NCI-H2107 treated with DMSO at 0.1 percent for 48 hours (cell line): ENCODE data around the gene CSTB.

ENCODE experiments used
- DNase-seq: peaks from one replicate; lab custom pipeline; 2025; ENCODE audit not compliant: unreplicated experiment; lab: John Stamatoyannopoulos, UW

CSTB gene

DNA sequence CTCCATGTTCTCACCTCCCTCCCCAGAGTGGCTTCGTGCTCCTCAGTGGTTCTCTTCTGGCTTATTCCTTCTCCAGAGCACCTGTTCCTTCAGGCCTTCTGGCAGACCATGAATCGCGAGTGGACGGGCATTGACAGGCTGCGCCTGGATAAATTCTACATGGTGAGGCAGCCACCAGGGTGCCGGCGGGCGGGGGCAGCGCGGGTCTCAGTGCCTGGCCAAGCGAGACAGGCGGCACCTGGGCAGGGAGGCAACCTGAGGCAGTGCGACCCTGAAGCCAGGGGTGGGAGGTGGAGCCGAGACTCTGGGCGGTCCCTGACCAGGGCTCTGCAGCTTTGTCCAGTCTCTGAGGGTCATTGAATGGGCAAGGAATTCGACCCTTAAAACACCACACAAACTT is 17.1 kb upstream of the CSTB start:
- no peak for DNase-seq

DNA sequence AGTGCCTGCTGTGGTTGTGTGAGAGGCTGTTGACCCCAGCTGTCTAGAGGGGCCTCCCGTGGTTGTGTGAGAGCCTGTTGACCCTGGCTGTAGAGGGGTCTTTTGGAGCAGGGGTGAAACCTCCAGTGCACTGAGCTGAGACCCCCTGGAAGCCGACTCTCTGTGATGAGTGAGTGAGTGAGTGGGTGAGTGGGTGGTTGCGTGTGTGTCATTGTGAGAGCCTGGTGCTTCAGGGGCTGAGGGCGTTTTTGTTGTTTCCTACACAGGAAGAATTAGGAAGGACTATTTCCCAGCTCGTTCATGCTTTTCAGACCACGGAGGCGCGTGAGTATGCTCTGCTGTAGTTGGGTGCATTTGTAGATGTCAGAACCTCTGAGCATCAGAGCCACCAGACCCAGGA is 16.3 kb upstream of the CSTB start:
- DNase-seq, result no peak

DNA sequence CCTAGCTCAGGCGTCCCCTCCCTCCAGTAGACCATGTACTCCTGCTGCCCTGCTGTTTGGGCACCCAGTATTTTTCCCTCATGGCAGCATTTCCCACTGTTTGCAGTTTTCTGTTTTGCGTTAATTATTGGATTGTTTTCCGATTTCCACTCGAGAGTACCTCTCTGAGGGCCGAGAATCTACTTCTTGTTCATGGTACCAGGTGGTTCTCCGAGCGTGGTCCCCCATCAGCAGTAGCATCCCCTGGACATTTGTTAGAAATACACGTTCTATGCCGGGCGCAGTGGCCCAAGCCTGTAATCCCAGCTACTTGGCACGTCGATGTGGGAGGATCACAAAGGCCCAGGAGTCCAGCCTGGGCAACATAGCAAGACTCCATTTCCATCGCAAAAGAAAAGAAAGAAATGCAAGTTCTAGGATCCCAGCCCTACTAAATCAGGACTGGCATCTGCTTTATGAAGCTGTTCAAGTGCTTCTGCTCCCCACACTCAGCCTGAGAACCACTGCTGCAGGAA is 14.0 kb upstream of the CSTB start:
- DNase-seq, result no peak

DNA sequence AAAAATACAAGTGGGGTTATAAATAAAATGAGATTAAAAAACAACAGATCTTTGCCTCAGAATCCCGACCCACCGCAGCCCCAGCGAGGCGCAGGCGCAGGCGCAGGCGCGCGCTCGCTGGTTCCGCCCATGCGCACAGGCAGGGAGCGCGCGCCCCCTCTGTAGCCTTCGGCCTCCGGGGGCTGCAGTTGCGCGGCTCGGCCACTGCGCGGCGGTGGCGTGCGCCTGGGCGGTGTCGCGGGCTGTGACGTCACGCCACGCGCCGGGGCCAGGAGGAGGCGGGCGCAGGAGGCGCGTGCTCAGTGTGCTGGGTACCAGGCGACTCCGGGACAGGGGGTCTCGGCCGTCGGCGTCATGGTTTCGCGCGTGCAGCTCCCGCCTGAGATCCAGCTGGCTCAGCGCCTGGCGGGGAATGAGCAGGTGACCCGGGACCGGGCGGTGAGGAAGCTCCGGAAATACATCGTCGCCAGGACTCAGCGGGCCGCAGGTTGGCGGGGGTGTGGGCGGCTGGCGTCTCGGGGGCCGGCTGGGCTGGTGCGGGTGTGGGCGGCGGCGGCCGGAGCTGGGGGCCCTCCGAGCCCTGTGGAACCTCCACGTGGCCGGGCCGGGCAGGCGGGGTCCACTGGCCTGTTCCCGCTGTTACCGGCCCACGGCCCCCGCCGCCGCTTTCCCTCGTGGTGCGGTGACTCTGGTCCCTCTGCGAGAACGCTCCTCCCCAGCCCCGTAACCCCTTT is 13.3 kb upstream of the CSTB start, which contains the start of gene RRP1:
TSS of gene RRP1 (plus strand) at position 302 of the 734 bp plus-strand sequence. CDS start at position 355, 53 bp downstream.
- peak; percentile 82 for DNase-seq

DNA sequence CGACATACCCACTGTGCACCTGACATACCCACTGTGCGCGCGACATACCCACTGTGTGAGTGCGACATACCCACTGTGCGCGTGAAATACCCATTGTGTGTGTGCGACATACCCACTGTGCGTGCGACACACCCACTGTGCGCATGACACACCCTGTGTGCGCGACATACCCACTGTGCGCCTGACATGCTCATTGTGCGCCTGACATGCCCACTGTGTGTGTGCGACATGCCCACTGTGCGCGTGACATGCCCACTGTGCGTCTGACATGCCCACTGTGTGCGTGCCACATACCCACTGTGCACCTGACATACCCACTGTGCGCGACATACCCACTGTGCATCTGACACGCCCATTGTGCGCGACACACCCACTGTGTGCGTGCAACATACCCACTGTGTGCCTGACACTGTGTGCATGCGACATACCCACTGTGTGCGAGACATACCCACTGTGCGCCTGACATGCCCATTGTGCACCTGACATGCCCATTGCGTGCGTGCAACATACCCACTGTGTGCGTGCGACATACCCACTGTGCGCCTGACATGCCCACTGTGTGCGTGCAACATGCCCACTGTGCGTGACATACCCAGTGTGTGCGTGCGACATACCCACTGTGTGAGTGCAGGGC is 10.8 kb upstream of the CSTB start:
- DNase-seq, result no peak

DNA sequence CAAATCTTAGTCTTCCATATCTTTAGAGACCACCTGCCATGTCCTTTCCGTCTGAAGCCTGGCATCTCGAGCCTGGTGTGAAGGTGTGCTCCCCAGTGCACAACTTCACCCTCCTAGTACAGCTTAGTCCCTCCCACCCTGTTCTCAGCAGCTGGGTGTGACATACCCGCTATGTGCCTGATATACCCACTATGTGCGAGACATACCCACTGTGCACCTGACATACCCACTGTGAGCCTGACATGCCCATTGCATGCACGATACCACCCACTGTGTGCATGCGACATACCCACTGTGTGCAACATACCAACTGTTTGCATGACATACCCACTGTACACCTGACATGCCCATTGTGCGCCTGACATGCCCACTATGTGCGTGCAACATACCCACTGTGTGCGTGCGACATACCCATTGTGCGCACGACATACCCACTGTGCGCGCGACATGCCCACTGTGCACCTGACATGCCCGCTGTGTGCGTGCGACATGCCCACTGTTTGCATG is 10.2 kb upstream of the CSTB start:
- no peak for DNase-seq

DNA sequence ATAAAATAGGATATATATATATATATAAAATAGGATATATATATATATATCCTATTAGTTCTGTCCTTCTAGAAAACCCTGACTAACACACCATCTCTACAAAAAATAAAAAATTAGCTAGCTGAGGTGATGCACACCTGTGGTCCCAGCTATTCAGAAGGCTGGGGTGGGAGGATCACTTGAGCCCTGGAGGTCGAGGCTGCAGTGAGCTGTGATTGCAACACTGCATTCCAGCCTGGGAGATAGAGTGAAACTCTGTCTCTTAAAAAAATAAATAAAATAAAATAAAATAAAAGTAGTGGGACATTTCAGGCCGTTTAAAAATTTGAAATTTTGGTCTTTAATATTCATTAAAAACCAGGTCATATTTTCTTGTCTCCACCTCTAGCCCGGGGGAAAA is 9.0 kb upstream of the CSTB start:
- no peak for DNase-seq

DNA sequence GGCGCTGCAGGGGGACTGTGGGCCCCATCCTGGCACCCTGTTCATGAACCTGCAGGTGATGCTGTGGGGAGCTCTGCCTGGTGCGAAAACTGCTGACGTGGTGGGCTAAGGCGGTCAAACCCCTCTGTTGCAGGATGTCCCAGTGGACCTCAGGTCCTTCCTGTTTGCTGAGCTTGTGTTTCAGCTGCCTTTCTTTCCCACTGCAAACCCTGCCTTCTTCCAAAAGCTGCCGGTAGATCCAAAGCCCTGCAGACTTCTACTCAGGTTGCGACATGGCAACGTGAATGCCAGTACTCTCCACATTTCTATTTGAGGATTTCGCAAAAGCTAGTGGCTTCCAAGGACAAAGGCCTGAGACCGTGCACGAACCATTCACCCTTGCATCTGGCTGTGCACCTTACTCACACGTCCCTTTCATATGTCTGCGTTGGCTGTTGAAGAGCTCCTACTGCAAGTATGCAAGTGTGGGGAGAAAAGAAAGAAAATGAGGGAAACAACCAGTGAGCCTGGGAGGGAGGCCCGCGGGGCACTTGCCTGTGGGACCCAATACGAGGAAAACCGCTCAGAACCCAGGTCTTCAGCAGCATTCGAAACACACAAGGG is 7.1 kb upstream of the CSTB start:
- no peak for DNase-seq

DNA sequence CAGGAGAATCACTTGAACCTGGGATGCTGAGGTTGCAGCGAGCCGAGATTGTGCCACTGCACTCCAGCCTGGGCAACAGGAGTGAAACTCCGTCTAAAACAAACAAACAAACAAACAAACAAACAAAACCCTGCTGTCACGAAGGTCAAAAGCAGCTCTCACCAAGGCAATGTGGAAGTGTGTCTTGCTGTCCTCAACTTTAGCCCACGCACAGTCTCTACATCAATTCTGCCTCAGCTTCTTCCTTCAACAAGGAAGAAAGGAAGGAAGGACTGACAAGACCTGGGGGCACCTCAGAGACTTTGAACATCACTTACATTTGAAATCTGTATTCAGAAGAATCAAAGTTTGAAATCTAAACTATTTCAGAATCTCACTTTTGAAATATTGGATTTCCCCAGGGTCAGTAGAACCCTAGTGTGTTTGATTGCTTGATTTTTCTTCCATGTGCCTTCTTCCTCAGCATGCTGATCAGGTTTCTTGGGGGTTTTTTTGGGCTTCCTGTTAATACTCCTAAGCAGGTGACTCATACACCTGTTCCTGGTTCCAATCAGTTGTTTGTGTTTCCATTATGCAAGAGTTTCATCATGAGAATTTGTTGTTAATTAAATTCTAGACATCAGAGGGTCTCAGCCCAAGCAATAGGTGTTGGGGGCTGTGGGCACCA is 6.5 kb upstream of the CSTB start:
- peak; percentile 14 for DNase-seq

DNA sequence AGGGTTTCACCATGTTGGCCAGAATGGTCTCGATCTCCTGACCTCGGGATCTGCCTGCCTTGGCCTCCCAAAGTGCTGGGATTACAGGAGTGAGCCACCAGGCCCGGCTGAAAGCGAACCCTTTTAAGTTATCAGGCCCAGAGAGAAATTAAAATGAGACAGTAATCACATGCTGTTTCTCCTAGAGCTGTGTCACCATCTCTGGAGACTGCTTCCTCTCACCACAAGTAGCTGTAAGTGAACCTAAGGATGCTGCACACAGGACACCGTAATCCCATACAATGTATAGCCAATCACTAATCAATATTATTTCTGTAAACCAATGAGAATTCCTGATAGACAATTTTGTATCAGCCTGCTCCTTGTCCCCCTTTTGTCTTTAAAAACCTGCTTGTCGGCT is 5.7 kb upstream of the CSTB start:
- no peak for DNase-seq

DNA sequence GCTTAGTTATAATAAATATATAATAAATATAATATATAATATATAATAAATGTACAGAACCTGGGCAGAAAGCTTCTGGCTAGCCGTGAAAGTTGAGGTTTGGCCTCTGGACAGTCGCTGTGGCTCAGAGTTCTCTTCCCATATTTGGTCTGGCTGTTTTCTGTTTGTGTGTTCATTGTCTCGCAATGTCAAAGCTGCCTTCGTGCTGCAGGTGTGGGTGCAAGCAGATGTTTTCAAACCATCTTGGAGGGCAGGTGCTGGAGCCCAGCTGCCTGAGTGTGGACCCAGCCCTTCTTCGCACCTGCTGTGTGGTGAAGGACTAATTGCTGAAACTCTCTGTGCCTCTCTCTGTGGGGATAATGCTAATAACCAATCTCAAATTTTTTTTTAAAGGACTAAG is 3.6 kb upstream of the CSTB start:
- DNase-seq, result peak; percentile 38

DNA sequence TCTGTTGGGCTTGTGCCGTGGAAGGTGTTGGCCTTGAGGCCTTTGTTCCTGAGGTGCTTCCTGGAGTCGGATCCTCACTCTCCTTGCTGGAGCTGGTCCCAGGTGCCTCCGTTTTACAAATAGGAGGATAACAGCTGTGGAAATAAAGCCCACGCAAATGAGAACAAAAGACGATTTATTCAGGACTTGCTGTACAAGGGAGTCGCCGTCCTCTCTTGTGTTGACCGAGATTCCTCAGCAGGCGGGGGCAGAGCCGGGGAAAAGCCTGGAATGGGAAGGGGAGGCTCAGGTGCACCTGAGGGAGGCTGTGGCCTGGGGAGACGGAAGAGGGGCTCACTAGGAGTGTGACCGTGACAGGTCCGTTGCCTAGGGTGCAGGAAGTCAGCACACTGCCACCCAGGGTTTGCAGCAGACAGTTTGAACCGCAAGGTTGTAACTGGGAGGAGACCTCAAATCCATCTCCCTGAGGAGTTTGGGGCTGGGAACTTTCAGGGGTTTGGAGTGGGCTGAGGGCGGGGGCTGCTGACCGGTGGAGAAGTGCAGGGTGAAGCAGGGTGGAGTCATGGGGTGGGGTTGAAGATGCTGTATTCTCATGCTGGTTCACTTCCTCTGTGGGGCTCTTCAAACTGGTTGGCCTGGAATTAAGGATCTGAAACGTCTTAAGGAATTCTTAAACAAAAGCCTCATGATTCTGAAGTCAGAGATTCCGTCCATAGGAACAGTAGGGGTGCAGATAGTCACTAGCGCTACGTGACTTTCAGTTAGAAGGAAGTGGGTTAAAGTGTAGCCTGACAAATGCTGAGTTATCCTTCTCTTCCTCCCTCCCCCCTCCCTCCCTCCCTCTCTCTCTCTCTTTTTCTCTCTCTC is 2.6 kb upstream of the CSTB start:
- DNase-seq, result no peak

DNA sequence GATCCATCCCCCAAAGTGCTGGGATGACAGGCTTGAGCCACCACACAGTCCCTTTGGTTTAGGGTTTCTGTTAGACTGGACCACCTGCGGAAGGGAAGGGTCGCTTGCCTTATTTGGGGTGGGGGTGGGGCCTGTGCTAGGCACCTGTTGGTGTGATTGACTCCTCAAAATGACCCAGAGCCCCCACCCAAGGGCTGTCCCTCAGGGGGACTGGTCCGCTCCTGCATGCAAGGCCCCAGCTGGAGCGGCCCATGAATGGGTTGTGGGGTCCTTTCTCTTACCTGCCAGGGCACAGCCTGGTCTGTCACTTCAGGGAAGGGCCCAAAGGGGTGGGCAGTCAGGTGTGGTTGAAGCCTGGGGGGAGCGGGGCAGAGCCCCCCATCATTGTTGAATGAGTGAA is 1.8 kb upstream of the CSTB start:
- DNase-seq, result no peak

DNA sequence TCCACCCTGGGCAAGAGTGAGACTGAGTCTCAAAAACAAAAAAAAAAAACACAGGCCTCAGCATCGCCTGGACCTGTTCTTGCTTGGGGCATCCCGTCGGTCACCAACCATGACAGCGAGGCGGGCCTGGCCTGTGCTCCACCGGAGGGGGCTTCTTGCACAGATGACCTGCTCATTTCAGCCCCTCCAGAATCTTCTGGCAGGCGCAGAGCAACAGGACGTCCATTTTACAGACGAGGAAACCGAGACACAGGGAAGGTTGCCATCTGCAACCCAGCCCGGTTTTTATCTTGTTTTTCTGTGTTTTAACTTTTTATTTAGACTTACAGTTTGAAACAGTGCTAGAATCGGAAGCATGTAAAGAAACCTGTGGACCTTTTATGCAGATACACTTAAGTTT is 918 bp downstream of the CSTB start:
- no peak for DNase-seq

DNA sequence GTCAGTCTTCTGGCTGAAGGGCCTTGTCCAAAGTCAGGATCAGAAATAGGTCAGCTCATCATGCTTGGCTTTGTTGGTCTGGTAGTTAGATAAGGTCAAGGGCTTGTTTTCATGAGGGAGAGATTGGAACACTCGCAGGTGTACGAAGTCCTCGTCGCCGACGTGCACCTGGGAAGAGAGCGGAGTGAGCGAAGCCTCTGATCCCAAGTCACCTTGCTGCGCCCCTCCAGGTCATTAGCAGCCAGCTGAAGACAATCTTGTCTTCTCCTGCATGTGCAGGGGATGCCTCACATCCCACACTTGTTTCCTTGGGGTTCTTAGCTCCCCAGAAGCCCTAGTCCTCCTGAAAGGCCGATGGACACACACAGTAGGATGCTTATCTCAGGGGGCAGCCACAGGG is 1.9 kb downstream of the CSTB start:
- no peak for DNase-seq

DNA sequence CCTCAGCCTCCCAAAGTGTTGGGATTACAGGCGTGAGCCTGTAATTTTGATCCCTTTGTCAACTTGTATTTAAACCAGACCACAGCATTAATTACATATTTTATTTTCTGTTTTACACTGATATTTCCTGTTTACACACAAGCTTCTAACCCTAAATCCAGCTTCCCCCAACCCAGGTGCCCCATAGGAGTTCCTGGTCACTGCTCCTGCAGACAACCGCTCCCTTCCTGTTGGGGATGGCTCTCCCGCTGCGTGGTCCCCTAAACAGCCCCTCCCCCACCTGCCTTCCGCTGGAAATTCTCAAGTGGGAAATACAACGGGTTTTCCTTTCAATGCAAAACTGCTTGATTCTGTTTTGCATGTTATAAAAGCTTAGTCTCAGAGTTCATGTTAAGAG is 3.7 kb downstream of the CSTB start:
- DNase-seq, result no peak

DNA sequence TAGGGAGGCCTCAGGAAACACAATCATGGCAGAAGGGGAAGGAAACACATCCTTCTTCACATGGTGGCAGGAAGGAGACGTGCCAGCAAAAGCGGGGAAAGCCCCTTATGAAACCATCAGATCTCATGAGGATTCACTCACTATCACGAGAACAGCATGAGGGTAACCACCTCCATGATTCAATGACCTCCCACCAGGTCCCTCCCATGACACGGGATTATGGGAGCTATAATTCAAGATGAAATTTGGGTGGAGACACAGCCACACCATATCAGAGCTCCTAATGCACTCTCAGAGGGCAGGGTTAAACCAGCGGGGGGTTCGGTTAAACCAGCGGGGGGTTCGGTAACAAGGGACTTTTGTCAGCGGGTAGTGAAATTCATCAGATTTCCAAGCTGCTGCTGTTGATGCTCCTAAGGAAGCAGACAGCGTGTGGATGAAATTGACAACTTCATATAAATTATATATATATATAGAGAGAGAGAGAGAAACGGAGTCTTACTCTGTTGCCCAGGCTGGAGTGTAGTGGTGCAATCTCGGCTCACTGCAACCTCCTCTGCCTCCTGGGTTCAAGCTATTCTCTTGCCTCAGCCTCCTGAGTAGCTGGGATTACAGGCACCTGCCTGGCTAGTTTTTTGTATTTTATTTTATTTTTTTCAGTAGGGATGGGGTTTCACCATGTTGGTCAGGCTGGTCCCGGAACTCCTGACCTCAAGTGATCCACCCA is 4.2 kb downstream of the CSTB start:
- no peak for DNase-seq

DNA sequence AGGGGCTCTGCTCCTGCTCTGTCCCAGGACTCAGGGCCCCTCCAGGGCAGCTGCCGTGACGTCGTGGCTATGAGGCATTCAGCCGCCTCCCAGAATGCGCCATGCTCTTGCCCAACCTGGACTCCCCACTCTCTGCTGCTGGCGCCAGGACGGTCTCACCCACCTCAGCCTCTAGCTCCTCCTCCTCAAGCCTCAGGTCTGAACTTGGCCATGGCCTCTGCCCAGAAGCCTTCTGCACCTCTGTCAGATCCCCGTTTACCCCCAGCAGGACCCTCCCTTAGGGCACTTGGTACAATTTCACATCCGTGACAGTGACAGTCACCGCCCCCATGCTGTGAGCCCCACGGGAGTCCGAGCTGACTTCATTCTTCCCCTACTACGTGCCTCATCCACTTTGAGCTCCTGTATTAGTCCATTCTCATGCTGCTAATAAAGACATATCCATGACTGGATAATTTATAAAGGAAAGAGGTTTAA is 4.9 kb downstream of the CSTB start:
- no peak for DNase-seq

DNA sequence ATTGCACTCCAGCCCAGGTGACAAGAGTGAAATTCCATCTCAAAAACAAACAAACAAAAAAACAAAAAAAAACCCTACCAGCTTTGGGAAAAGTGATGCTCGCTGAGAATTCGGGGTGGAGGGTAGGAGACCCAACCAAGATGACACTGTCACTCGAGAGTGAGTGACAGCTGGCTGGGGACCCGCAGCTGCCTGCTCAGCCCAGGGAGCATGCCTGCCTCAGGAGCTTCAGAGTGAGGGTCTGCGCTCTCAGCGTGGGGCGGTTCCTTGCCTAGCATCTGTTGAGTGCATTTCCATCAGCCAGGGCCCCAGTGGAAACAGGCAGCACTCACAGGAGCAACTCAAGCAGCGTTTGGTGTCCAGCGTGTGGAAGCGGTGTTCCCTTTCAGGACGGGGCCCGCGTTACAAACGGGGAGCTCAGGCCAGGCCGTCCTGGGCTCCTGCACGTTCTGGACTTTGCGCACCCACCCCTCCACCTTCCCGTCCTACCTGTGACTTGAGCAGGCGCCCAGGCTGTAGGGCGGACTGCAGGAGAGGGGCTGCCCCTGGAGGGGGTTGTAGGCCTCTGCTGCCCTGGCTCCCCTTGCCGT is 5.9 kb downstream of the CSTB start:
- DNase-seq, result no peak
